Measurements from ENCODE around the gene KRTAP10-8.
A peak's percentile ranks its signal among the peaks of the same experiment; 100 is the strongest.
"Not testable (repeated sequence)": the region's sequence is repeated elsewhere in the genome, so short reads cannot be mapped to it uniquely, and the experiment has no call there.

KRTAP10-8 gene

DNA sequence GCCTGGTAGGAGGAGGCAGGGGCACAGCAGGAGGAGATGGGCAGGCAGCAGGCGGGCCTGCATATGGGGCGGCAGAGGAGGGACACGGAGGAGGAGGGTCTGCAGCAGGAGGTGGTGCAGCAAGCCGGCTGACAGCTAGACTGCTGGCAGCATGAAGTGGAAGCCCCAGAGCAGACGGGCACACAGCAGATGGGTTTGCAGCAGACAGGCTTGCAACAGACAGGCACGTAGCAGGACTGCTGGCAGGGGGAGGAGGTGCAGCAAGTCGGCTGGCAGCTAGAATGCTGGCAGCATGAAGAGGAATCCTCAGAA lies 32.1 kb upstream of the KRTAP10-8 start:
- DNase-seq: no peak

GRCh38 chr21:44580231-44580821 lies 31.6 kb upstream of the KRTAP10-8 start, which contains the start of gene KRTAP10-5:
TSS of gene KRTAP10-5 (minus strand) at chr21:44580604. CDS start at chr21:44580578, 26 bp downstream.
- not testable (repeated sequence) for DNase-seq

DNA sequence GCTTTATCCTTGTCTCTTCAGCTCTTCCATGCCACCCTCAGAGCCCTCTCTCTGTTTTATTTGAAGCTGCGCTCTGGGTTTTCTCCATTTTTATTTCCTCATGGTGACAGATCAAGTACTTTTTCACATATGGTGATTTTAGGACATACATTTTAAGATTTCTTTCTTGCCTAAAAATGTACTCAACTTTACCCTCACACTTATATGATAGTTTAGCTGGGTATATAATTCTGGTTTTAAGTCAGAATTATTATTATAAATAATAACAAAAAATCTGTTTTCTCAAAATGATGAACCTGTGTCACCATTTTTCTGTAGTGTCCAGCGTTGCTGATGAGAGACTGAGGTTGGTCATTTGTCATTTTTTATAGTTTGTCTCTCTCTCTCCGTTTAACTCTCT lies 30.7 kb upstream of the KRTAP10-8 start:
- no peak for DNase-seq

DNA sequence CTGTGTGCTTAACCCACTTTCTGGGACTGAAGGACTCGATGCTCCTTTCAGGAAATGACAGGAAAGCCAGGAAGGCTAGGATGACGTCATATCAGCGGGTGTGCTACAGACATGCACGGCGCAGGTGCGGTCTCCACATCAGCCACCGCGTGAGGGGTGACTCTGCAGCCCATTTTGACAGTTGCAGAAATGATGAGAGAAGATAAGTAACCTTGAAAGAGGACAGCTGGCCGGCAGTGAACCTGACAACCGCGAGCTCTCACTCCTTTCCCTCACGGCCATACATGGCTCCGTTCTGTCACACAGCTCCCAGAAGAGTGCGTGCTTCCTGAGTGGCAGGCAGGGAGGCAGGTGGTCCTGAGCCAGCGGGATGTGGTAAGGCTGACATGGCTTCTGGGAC lies 29.8 kb upstream of the KRTAP10-8 start:
- DNase-seq: no peak

- no peak for DNase-seq
Observed at GRCh38 chr21:44583089-44583799, 28.6 kb upstream of the KRTAP10-8 start.

DNA sequence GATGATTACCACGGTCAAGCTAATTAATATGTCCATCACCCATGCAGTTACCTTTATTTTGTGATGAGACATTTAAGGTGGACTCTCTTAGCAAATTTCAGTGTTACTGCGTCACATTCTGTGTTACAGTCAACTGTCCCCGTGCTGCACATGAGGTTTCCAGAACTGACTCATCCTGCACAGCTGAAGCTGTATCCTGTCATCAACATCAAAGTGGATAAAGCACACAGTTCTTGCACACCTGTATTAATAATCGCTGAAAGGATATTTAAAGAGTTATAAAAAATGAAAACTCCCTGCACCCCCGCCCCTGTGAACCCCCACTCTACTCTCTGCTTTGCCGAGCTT lies 28.1 kb upstream of the KRTAP10-8 start:
- no peak for DNase-seq

DNA sequence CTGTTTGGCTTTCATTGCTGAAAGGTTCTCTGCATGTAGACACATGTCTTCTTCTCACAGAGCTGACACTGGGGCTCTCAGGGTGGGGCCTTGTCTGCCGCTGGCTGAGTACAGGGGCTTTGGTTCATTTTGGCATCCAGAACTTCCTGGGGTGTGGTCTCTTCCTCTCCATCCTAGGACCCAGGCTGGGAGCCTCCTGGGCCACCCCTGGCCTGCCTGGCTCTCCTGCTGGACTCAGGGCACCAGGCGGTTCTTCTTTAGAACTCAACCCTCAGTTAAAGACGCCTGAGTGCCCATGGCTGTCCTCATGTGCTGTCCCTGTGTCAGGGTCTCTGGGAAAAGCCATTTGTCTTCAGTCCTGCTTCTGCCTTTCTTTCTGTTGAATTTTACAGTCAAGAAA lies 26.0 kb upstream of the KRTAP10-8 start:
- DNase-seq: no peak

- no peak for DNase-seq
Observed at GRCh38 chr21:44589094-44589493, 22.8 kb upstream of the KRTAP10-8 start.

GRCh38 chr21:44589586-44590305 lies 22.1 kb upstream of the KRTAP10-8 start:
- DNase-seq: no peak

DNA sequence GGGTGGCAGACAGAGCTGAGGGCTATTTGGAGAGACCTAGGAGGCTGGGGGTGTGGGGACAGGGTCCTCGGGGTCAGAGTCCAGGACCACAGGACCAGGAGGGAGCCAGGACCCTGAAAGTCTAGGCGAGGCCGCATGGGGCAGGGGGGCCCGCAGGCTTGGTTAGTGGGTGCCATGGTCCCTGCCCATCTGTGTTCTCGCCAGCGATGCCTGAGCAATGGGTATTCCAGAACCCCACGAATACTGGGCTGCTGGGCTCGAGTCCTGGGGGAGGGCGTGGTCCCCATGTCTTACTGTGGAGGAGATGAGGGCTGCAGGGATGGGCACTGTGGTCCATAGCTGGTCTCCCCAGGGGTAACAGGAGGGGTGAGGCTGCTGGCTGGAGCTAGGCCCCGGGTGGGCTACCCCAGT lies 21.6 kb upstream of the KRTAP10-8 start:
- no peak for DNase-seq

DNA sequence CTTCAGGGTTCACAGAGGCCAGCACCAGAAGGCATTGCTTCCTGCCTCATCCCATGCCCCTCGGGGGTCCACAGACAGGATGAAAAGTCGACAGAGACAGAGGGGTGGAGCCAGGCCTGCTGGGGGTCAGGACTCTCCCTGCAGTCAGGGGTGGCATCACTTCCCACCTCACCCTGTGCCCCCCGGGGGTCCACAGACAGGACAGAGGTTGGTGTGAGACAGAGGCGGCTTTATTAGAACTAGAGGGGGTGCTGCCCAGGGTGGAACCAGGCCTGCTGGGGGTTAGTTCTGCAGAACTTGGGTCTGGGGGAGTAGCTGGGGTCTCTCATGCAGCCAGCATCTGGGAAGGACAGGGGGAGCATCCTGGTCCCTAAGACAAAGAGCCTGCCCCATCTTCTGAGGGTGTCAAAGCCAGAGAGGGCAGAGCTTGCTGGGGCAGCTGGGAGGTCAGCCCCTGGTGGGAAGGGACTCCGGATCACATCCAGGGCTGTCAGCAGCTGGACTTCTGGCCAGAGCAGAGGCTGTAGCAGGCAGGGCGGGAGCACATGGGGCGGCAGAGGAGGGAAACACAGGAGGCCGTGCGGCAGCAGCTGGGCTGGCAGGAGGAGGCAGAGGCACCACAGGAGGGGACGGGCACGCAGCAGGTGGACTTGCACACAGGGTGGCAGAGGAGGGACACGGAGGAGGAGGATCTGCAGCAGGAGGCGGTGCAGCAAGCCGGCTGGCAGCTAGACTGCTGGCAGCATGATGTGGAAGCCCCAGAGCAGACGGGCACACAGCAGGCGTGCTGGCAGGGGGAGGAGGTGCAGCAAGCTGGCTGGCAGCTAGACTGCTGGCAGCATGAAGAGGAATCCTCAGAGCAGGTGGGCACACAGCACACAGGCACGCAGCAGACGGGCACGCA lies 20.7 kb upstream of the KRTAP10-8 start:
- not testable (repeated sequence) for DNase-seq

GRCh38 chr21:44591801-44592130 lies 20.1 kb upstream of the KRTAP10-8 start:
- not testable (repeated sequence) for DNase-seq

- no peak for DNase-seq
Observed at GRCh38 chr21:44592446-44593311, 19.2 kb upstream of the KRTAP10-8 start, which contains the start of gene KRTAP10-6. TSS of gene KRTAP10-6 (minus strand) at chr21:44592505. CDS start at chr21:44592484, 21 bp downstream.

DNA sequence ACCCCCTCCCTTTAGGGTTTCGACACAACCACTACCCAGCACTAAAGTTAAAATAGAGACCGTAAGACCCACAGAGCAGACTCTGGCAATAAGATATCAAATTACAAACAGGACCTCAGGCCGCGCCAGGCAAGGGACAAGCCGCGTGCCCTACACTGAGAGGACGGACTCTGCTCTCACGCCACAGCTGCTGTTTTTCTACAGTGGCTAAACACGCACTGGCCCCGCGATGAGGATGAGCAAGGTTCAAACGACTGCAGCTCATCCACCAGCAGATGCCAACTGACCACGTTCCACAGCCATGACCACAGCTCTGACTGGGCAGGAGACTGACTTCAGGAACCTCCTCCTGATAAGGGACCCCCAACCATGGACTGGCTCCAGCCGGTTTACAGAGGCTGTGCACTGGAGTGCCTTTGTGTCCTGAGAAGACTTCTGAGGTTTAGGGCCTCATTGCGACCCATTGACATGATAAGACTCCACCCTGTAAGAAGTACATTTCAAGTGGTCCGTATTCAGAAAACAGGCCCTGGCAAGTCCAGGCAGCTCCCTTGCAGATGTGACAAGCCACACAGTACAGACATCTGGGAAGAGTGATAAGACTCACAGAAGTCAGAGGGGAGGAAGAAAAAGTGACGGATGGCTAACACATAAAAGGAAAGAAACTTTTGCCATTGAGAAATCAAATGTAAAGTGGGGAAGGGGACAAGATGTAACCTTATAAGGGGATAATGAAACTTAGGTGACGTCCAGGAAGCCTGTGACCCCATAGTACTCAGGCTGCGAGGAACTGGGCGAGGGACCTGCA lies 18.1 kb upstream of the KRTAP10-8 start:
- DNase-seq: peak; percentile 94

DNA sequence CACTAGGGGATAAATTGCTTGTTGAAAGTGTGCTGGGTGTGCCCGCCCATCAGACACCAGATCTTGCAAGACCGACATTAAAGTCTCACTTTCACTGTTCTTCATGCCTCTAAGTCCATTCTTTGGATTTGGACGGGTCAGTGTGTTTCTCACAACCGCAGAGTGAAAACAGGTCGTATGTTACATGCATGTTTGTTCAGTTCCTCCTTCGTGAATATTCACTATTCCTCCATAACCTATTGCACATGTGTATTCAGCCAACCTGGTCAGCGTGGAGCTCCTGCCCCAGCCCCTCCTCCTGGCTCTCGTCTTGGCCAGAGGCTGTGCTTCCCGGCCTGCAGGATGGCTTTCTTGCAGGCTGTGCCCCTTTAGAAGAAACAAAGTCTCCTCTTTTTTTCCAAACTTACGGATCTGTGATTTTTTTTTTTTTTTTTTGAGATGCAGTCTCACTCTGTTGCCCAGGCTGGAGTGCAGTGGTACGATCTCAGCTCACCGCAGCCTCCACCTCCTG lies 17.4 kb upstream of the KRTAP10-8 start:
- no peak for DNase-seq

DNA sequence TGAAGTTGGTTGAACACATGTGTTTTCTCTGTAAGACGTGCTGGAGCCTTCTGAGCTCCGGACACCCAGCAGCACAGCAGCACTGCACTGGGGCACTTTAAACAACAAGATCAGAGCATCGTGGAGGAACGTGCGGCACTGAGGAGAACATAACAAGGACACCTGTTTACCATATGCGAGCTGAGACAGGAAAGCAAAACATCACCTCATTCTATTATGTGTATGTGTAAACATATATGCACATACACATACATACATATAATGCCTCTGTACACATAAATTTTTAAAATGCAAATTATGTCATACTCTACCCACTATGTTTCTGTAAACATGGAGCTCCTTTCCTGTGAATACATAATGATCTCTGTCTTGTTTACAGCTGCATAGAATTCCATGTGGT lies 16.4 kb upstream of the KRTAP10-8 start:
- no peak for DNase-seq

DNA sequence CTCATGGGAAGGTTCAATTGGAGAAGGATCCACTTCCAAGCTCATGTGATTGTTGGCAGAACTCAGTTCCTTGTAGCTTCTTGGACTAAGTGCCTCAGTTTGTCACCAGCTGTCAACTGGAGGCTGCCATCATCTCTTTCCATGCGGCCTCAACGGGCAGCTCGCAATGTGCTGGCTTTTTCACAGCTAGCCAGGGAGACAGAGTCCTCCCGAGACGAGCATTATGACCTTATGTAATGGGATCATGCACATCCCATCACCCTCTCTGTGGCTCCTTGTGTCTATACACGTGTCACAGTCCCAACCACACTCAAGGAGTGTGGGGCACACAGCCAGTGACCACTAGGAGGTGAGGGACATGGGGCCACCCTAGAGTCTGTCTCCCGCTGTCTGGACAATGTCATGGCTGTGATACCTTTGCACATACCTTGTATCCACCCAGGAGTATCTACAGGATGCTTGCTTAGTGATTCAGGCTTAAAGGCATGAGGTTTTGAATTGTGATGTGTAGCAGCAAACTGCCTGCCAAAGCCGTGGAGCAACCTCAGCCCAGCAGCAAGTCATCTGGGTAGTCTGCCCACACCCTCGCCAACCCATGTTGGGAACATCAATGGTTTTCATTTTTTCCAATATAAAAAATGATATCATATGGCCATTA lies 15.7 kb upstream of the KRTAP10-8 start:
- DNase-seq: no peak

GRCh38 chr21:44598061-44598460 lies 13.8 kb upstream of the KRTAP10-8 start:
- DNase-seq: no peak

DNA sequence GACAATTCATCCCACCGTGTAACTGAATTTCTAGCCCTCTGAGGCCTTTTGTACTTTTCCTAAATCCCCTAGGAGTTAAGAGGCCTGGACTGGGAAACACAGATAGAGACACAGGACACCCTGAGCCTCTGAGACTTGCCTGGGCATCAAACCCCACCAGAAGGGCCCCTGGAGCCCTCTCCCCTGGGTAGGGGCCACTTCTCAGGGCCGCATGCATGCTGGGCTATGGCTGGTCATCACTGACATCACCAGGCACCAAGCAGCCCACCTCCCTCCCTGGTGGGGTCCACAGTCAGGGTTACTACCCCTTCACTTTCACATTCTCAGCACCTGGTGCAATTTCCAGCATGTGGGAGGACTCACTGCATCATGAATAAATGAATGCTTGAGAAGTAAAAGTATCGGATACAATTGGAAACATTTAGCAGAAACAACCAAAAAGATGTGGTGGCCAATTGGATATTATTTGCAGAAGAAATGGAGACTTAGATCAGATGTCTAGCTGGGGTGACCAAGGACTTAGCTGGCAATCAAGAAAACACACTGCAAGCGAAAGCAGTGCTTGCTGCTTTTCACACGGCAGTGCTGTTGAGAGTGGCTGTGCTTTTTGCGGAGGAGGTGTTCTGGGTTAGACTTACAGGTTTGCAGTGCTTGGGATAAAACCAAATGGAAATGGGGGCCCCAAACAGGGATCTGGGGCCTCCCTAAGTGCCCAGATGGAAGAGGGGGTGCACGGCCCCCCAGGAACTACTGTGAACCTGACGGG lies 12.4 kb upstream of the KRTAP10-8 start:
- DNase-seq: no peak

Measured in hematopoietic multipotent progenitor cell treated with erythropoietin and hydrocortisone succinate and interleukin-3 and kit ligand, for 6 days (in vitro differentiated cells).